ENCODE data around the gene HECTD4.

HECTD4 gene

GRCh38 chr12:112169161-112169872 lies 212.9 kb downstream of the HECTD4 start:
- no peak for TF ChIP-seq CTCF (IDR thresholded peaks at IDR 0.05; ENCODE audit: insufficient read depth, low read depth, low read length, missing control alignments)
- no peak for DNase-seq (ENCODE audit: low read depth)
- no peak overlapping the region for H3K4me3 ChIP-seq (ENCODE audit: low read depth, low read length)

GRCh38 chr12:112168561-112168971 lies 213.7 kb downstream of the HECTD4 start:
- H3K4me3 ChIP-seq (ENCODE audit: low read depth, low read length): no peak overlapping the region
- no peak for DNase-seq (ENCODE audit: low read depth)
- TF ChIP-seq CTCF (IDR thresholded peaks at IDR 0.05; ENCODE audit: insufficient read depth, low read depth, low read length, missing control alignments): no peak

- no peak for DNase-seq (ENCODE audit: low read depth)
- TF ChIP-seq CTCF (IDR thresholded peaks at IDR 0.05; ENCODE audit: insufficient read depth, low read depth, low read length, missing control alignments): no peak
- H3K4me3 ChIP-seq (ENCODE audit: low read depth, low read length): no peak overlapping the region
Measured at GRCh38 chr12:112167718-112168525, 214.3 kb downstream of the HECTD4 start.

GRCh38 chr12:112167031-112167461 lies 215.2 kb downstream of the HECTD4 start:
- H3K4me3 ChIP-seq (ENCODE audit: low read depth, low read length): no peak overlapping the region
- no peak for TF ChIP-seq CTCF (IDR thresholded peaks at IDR 0.05; ENCODE audit: insufficient read depth, low read depth, low read length, missing control alignments)
- DNase-seq (ENCODE audit: low read depth): no peak

GRCh38 chr12:112166051-112167015 lies 215.9 kb downstream of the HECTD4 start:
- no peak for DNase-seq (ENCODE audit: low read depth)
- TF ChIP-seq CTCF (IDR thresholded peaks at IDR 0.05; ENCODE audit: insufficient read depth, low read depth, low read length, missing control alignments): no peak
- no peak overlapping the region for H3K4me3 ChIP-seq (ENCODE audit: low read depth, low read length)

- H3K4me3 ChIP-seq (ENCODE audit: low read depth, low read length): no peak overlapping the region
- no peak for TF ChIP-seq CTCF (IDR thresholded peaks at IDR 0.05; ENCODE audit: insufficient read depth, low read depth, low read length, missing control alignments)
- DNase-seq (ENCODE audit: low read depth): no peak
Measured at GRCh38 chr12:112165624-112166023, 216.6 kb downstream of the HECTD4 start.
